Measurements from ENCODE around the gene CCDC88B. TPM values are rescaled to one million over a fixed set of nuclear protein-coding genes. Genes with fewer than 3 reads are reported as not detected.

CCDC88B gene
- total and polyA plus RNA-seq, 10 of the 15 experiments (the other 5 are each of a cell fraction or from before 2014, with no cell fraction given) = 0.24 to 66.0 (median 19.2) TPM

DNA sequence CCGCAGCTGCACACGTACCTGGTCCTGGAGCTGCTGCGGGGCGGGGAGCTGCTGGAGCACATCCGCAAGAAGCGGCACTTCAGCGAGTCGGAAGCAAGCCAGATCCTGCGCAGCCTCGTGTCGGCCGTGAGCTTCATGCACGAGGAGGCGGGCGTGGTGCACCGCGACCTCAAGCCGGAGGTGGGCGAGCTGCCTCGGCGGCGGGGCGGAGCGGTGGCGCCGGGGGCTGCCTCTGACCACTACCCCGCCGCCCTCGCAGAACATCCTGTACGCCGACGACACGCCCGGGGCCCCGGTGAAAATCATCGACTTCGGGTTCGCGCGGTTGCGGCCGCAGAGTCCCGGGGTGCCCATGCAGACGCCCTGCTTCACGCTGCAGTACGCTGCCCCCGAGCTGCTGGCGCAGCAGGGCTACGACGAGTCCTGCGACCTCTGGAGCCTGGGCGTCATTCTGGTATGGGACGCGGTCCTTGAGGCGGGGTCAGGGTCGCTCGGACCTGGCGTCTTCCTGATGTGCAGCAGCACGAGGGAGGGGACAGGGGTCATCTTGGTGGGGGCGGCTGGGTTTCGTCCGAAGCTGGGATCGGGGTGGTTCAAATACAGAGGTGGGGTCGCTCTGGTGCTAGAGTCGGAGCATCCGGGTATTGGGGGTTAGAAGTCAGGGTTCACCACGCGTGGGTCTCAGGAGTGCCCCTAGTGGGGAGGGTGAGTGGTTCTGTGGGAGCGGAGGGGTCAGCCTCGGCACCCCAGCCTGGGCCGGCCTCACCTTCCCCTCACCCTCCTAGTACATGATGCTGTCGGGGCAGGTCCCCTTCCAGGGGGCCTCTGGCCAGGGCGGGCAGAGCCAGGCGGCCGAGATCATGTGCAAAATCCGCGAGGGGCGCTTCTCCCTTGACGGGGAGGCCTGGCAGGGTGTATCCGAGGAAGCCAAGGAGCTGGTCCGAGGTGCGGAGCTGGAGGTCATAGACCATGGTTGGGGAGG lies 29.7 kb downstream of the CCDC88B start:
- CTCF ChIA-PET = no interaction called here

DNA sequence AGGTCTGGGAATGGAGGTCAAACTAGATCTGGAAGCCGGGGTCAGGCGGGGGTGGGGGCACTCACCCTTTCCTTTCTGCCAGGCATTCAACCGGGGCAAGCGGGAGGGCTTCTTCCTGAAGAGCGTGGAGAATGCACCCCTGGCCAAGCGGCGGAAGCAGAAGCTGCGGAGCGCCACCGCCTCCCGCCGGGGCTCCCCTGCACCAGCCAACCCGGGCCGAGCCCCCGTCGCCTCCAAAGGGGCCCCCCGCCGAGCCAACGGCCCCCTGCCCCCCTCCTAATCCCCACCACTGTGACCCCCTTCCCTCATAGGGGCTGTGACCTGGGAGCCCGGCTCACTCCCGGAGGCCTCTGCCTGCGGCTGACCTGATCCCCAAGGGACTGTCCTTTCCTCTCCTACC lies 31.2 kb downstream of the CCDC88B start:
- Histone ChIP-seq H2AFZ (ENCODE audit: control insufficient read depth, low read depth, low read length) (no peak overlapping the region), H3K27ac (ENCODE audit: control insufficient read depth, insufficient read depth) (no peak overlapping the region), H3K27me3 (replicated peaks in 1 of 2; ENCODE audit: control insufficient read depth in 2 of 2, insufficient read depth in 2 of 2, low read length in 1 of 2) (no peaks in the 10 kb centered on the region), H3K9ac (ENCODE audit: control insufficient read depth, insufficient read depth, low read length) (no peak overlapping the region), H3K4me3 (no peak overlapping the region), H3K9me3 (replicated peaks; ENCODE audit: control insufficient read depth, insufficient read depth, low read length) (no peaks in the 10 kb centered on the region), H3K4me1 (ENCODE audit: control insufficient read depth, insufficient read depth, low read length) (0 out of 2 replicates have a peak, but pooled peaks cover 3% of the 10 kb centered on the region), H3K36me3 (ENCODE audit: control insufficient read depth in 2 of 2, insufficient read depth in 2 of 2, low read length in 1 of 2) (peaks cover 1 to 6% of the 10 kb centered on the region in 2 experiments; a peak in 2 of 4 replicates), H3K79me2 (ENCODE audit: control insufficient read depth, insufficient read depth, low read length) (no peaks in the 10 kb centered on the region), H4K20me1 (ENCODE audit: control insufficient read depth, insufficient read depth) (no peaks in the 10 kb centered on the region), H3K4me2 (ENCODE audit: control insufficient read depth, insufficient read depth) (no peak overlapping the region)
- ATAC-seq (no peak), DNase-seq (ENCODE audit: low read depth, low spot score) (no peak), FAIRE-seq (no peak)
- in situ Hi-C loops (cut with MboI) (no loop called here), intact Hi-C loops (cut with micrococcal nuclease; ENCODE audit: unreplicated experiment) (no loop called here)
- CTCF ChIA-PET = no interaction called here
- BruUV-seq (replicated peaks) = no TSS peak
- RAD21 ChIA-PET (ENCODE audit: unreplicated experiment) = no interaction called here
- POLR2A ChIA-PET = no interaction called here
- WGBS (ENCODE audit: insufficient coverage, insufficient replicate concordance, low lambda C conversion rate, missing lambda C conversion rate) = 96% methylated on average over 13 of the region's 22 CpGs
- SMC1A ChIA-PET (ENCODE audit: uncharacterized antibody, unreplicated experiment) = no interaction called here
- TF ChIP-seq, protein P1, sequence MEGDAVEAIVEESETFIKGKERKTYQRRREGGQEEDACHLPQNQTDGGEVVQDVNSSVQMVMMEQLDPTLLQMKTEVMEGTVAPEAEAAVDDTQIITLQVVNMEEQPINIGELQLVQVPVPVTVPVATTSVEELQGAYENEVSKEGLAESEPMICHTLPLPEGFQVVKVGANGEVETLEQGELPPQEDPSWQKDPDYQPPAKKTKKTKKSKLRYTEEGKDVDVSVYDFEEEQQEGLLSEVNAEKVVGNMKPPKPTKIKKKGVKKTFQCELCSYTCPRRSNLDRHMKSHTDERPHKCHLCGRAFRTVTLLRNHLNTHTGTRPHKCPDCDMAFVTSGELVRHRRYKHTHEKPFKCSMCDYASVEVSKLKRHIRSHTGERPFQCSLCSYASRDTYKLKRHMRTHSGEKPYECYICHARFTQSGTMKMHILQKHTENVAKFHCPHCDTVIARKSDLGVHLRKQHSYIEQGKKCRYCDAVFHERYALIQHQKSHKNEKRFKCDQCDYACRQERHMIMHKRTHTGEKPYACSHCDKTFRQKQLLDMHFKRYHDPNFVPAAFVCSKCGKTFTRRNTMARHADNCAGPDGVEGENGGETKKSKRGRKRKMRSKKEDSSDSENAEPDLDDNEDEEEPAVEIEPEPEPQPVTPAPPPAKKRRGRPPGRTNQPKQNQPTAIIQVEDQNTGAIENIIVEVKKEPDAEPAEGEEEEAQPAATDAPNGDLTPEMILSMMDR (IDR thresholded peaks at IDR 0.05 in 2 of 3, conservative IDR thresholded peaks at IDR 0.05 in 1 of 3; ENCODE audit: control insufficient read depth in 2 of 3, extremely low read depth in 1 of 3, insufficient read depth in 1 of 3, low read depth in 3 of 3, low read length in 3 of 3) = no peak
- TF ChIP-seq, protein P2, sequence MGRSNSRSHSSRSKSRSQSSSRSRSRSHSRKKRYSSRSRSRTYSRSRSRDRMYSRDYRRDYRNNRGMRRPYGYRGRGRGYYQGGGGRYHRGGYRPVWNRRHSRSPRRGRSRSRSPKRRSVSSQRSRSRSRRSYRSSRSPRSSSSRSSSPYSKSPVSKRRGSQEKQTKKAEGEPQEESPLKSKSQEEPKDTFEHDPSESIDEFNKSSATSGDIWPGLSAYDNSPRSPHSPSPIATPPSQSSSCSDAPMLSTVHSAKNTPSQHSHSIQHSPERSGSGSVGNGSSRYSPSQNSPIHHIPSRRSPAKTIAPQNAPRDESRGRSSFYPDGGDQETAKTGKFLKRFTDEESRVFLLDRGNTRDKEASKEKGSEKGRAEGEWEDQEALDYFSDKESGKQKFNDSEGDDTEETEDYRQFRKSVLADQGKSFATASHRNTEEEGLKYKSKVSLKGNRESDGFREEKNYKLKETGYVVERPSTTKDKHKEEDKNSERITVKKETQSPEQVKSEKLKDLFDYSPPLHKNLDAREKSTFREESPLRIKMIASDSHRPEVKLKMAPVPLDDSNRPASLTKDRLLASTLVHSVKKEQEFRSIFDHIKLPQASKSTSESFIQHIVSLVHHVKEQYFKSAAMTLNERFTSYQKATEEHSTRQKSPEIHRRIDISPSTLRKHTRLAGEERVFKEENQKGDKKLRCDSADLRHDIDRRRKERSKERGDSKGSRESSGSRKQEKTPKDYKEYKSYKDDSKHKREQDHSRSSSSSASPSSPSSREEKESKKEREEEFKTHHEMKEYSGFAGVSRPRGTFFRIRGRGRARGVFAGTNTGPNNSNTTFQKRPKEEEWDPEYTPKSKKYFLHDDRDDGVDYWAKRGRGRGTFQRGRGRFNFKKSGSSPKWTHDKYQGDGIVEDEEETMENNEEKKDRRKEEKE (IDR thresholded peaks at IDR 0.05) = no peak
- no peak for TF ChIP-seq ETV6 (conservative IDR thresholded peaks at IDR 0.05 in 1 of 2, IDR thresholded peaks at IDR 0.05 in 1 of 2; ENCODE audit: borderline replicate concordance in 1 of 2, low read depth in 1 of 2)
- no peak for TF ChIP-seq ZZZ3 (IDR thresholded peaks at IDR 0.05; ENCODE audit: control insufficient read depth, insufficient read length, low read depth)
- no peak for TF ChIP-seq SUZ12 (IDR thresholded peaks at IDR 0.05; ENCODE audit: unreplicated experiment)
- TF ChIP-seq SP1 (IDR thresholded peaks at IDR 0.05; ENCODE audit: low read depth, low read length) = no peak
- TF ChIP-seq RBBP5 (conservative IDR thresholded peaks at IDR 0.05) = no peak
- no peak for TF ChIP-seq NFXL1 (IDR thresholded peaks at IDR 0.05; ENCODE audit: borderline replicate concordance)

More for the DNA sequence above, 29.7 kb downstream of the CCDC88B start:
- H3K79me2 ChIP-seq (ENCODE audit: control insufficient read depth, insufficient read depth, low read length) = no peaks in the 10 kb centered on the region
- no peak overlapping the region for H2AFZ ChIP-seq (ENCODE audit: control insufficient read depth, low read depth, low read length)
- H4K20me1 ChIP-seq (ENCODE audit: control insufficient read depth, insufficient read depth) = no peaks in the 10 kb centered on the region
- peaks cover 3% of the 10 kb centered on the region; the same call in 1 of the 2 replicates for H3K4me1 ChIP-seq (ENCODE audit: control insufficient read depth, insufficient read depth, low read length)
- intact Hi-C loops (cut with micrococcal nuclease; ENCODE audit: unreplicated experiment) = no loop called here
- ATAC-seq (no peak), FAIRE-seq (no peak), DNase-seq (ENCODE audit: low read depth, low spot score) (no peak)
- H3K27me3 ChIP-seq (replicated peaks in 1 of 2; ENCODE audit: control insufficient read depth in 2 of 2, insufficient read depth in 2 of 2, low read length in 1 of 2) = no peaks in the 10 kb centered on the region
- in situ Hi-C loops (cut with MboI) = no loop called here
- no peak overlapping the region for H3K9ac ChIP-seq (ENCODE audit: control insufficient read depth, insufficient read depth, low read length)
- SMC1A ChIA-PET (ENCODE audit: uncharacterized antibody, unreplicated experiment) = no interaction called here
- RAD21 ChIA-PET (ENCODE audit: unreplicated experiment) = no interaction called here
- H3K4me3 ChIP-seq = no peak overlapping the region
- no peak for TF ChIP-seq POU2F2 (IDR thresholded peaks at IDR 0.05; ENCODE audit: borderline replicate concordance, low read depth, low read length)
- TF ChIP-seq POLR2A (IDR thresholded peaks at IDR 0.05; ENCODE audit: low read depth, low read length) = 0 out of 2 replicates have a peak, but pooled peaks have one; percentile 21
- H3K4me2 ChIP-seq (ENCODE audit: control insufficient read depth, insufficient read depth) = no peak overlapping the region
- no peak overlapping the region for H3K27ac ChIP-seq (ENCODE audit: control insufficient read depth, insufficient read depth)
- H3K36me3 ChIP-seq (ENCODE audit: control insufficient read depth in 2 of 2, insufficient read depth in 2 of 2, low read length in 1 of 2) = peaks cover 5 to 9% of the 10 kb centered on the region in 2 experiments; a peak in 3 of 4 replicates
- WGBS (ENCODE audit: insufficient coverage, insufficient replicate concordance, low lambda C conversion rate, missing lambda C conversion rate) = 99% methylated on average over 82 of the region's 82 CpGs
- POLR2A ChIA-PET = no interaction called here
- BruUV-seq (replicated peaks) = no TSS peak
- no peaks in the 10 kb centered on the region for H3K9me3 ChIP-seq (replicated peaks; ENCODE audit: control insufficient read depth, insufficient read depth, low read length)
